Measurements from ENCODE around the gene OR2A2. TPM values are rescaled to one million over a fixed set of nuclear protein-coding genes. Genes with fewer than 3 reads are reported as not detected.
A peak's percentile ranks its signal among the peaks of the same experiment; 100 is the strongest.
"Not testable (repeated sequence)": the region's sequence is repeated elsewhere in the genome, so short reads cannot be mapped to it uniquely, and the experiment has no call there.

OR2A2 gene
- total RNA-seq, result not detected
- long read RNA-seq, result 0 reads

DNA sequence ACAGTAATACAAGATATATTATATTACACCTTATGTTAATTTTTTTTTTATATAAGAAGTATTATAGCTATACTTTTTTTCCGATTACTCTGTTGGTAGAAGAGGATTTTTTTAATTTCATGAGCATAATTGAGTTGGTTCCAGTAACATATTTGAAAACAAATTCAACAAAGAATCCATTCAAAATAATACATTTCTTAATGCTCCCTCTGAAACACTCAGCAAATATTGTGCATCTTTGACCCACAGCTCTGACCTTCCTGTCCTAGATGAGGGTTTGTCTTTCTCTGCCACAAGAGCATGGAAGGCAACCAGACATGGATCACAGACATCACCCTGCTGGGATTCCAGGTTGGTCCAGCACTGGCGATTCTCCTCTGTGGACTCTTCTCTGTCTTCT lies at the start of gene OR2A2:
Gene OR2A2, plus strand, starts transcription at position 301 of the 400 bp plus-strand sequence. Its CDS starts 0 bp downstream, at position 301.
- DNase-seq (no peak), ATAC-seq (no peak)
- intact Hi-C loops (cut with micrococcal nuclease), result no loop called here

- intact Hi-C loops (cut with micrococcal nuclease), result no loop called here
- no peak for DNase-seq
- ATAC-seq, result no peak
Observed at GRCh38 chr7:144063710-144064109, 45.7 kb upstream of the OR2A2 start.

GRCh38 chr7:144069511-144069910 lies 39.9 kb upstream of the OR2A2 start, which contains the start of gene OR2A25:
Gene OR2A25, plus strand, starts transcription at chr7:144069811. Its CDS starts 4,409 bp downstream, at chr7:144074220.
- no peak for ATAC-seq
- DNase-seq, result no peak
- intact Hi-C loops (cut with micrococcal nuclease), result no loop called here

DNA sequence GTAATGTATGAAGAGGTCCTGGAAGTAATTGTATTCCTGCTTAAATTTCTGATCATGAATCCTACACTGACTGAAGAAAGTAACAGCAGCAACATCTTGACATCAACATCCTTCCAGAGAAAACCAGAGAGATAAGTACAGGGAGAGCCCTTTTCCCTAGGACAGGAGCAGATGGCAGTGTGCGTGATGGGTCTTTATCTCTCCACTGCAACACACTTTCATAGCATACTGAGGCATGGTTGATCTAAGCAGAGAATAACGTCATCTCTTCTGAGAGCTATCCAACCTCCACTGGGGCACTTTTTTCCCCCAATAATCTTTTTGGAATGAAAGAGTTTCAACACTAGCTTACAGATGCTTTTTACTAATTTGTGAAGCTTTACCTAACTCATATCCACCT lies 39.4 kb upstream of the OR2A2 start:
- ATAC-seq, result no peak
- no peak for DNase-seq
- intact Hi-C loops (cut with micrococcal nuclease), result no loop called here

GRCh38 chr7:144074374-144074773 lies 35.0 kb upstream of the OR2A2 start:
- ATAC-seq, result no peak
- DNase-seq, result no peak
- intact Hi-C loops (cut with micrococcal nuclease), result no loop called here

DNA sequence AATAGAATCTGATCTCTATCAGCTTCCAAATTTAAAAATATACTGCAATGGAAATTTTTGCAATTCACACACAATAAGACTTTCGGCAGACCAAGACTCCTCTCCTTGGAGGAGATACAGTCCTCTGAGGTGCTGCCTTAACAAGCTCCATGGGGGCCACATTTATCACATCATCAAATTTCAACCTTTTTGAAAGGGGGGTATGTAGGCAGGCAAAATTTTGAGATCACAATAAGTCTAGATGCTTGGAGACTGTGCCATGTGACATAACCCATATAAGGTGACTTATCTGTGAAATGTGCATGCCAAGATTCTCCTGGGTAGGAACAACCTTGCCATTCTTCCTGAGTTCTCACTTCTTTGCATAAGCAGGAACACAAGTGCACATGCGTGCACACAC lies 23.4 kb upstream of the OR2A2 start, which contains the start of gene OR2A12:
Gene OR2A12, plus strand, starts transcription at position 301 of the 400 bp plus-strand sequence. CDS start 8,830 bp downstream, outside the sequence.
- ATAC-seq (no peak), DNase-seq (no peak)
- intact Hi-C loops (cut with micrococcal nuclease), result no loop called here

DNA sequence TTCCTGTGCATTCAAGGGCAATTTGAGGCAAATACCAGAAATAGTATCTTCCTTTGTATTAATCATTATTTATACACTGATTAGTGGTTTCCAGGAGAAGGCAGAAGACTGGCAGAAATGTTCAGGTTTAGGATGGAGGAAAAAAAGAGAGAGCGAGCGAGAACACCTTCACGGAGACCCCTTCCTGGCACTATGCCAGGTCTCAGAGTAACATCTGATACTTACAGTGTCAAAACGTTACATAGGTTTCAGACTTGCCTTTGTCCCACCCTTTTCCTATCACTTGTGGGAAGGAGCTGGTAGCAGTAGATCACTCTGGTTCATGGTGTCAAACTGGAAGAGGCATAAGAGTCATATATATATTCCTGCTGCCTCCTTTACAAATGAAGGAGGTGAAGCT lies 22.7 kb upstream of the OR2A2 start:
- DNase-seq (no peak), ATAC-seq (no peak)
- intact Hi-C loops (cut with micrococcal nuclease), result no loop called here

DNA sequence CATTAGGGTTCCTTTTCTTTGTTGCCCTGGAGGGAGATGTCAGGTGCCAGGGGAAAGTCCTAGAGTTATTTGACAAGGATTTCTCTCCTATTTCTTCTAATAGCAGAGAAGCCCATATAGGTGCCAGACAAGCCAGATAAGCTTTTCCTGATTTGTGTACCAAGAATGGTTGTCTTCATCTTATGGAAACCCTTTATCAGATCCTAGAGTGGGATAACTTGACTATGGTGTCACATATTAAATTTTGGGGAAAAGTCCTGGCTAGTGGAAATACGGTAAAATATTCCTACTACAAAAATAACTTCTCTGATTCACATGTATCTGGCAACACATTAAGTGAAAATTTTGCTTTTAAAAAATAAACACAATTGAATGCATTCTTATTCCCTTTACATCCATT lies 22.2 kb upstream of the OR2A2 start:
- no peak for DNase-seq
- ATAC-seq, result no peak
- intact Hi-C loops (cut with micrococcal nuclease), result no loop called here

DNA sequence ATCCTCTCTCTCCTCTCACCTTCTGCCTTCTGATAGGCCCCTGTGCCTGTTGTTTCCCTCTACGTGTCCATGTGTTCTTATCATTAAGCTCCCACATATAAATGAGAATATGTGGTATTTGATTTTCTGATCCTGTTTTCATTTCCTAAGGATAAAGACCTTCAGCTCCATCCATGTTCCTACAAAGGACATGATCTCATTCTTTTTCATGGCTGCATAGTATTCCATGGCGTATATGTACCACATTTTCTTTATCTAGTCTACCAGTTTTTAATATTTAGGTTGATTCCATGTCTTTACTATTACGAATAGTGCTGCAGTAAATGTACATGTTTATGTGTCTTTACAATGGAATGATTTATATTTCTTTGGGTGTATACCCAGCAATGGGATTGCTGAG lies 18.7 kb upstream of the OR2A2 start:
- intact Hi-C loops (cut with micrococcal nuclease), result no loop called here
- ATAC-seq (no peak), DNase-seq (no peak)

GRCh38 chr7:144098776-144099175 lies 10.6 kb upstream of the OR2A2 start:
- intact Hi-C loops (cut with micrococcal nuclease), result no loop called here
- ATAC-seq (no peak), DNase-seq (no peak)

GRCh38 chr7:144100607-144101006 lies 8.8 kb upstream of the OR2A2 start:
- intact Hi-C loops (cut with micrococcal nuclease), result no loop called here
- DNase-seq (no peak), ATAC-seq (no peak)

DNA sequence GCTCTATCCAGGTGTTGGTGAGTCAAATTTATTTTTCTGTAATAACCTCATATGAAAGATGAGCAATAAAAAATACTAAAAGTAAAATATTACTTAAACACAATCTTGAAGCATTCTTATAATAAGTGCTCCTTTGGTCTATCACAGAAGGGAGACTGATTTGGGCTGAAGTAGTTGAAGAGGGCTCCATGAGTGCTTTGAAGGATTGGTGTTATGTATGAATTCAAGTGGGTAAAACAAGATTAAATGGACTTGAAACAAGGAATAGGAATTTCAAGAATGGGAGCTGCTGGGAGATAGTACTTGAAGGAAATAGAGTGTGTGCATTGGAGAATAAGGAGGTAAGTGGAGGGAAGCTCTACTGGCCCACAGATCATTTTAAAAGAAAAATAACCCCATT lies 7.3 kb upstream of the OR2A2 start:
- intact Hi-C loops (cut with micrococcal nuclease), result no loop called here
- no peak for ATAC-seq
- DNase-seq, result no peak

- ATAC-seq (no peak), DNase-seq (no peak)
- intact Hi-C loops (cut with micrococcal nuclease), result no loop called here
Observed at GRCh38 chr7:144105211-144105610, 4.2 kb upstream of the OR2A2 start.

DNA sequence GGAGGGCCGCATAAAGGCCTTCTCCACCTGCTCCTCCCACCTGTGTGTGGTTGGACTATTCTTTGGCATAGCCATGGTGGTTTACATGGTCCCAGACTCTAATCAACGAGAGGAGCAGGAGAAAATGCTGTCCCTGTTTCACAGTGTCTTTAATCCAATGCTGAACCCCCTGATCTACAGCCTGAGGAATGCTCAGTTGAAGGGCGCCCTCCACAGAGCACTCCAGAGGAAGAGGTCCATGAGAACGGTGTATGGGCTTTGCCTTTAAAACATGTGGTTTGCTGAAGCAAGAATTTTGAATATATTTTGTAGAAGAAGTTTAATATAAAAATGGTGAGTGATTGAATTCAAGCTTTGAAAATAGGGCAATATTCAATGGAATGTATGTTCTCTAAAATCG lies 889 bp downstream of the OR2A2 start:
- intact Hi-C loops (cut with micrococcal nuclease), result no loop called here
- ATAC-seq (no peak), DNase-seq (no peak)

GRCh38 chr7:144113651-144114050 lies 4.3 kb downstream of the OR2A2 start:
- no peak for ATAC-seq
- intact Hi-C loops (cut with micrococcal nuclease), result no loop called here
- no peak for DNase-seq

- DNase-seq (no peak), ATAC-seq (no peak)
- intact Hi-C loops (cut with micrococcal nuclease), result no loop called here
Observed at GRCh38 chr7:144118341-144118740, 9.0 kb downstream of the OR2A2 start.

DNA sequence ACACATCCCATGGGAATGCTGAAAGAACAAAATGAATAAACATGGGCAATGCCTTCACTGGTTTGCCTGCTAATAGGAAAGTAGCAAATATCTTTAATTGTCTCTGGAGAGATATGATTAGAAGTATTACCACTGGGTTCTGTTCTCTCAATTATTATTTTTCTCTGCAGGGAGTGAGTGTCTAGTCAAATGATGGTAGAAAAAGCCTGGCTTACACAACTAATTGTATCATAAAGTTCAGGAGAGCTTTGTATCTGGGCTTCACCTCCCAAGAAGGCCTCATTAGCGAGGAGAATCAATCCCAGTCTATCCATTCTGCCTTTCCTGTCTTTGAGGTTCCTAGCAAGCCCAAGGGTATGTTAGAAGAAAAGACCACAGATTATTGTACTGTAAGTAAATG lies 13.5 kb downstream of the OR2A2 start, which contains the start of gene OR2A14:
Gene OR2A14, plus strand, starts transcription at position 301 of the 400 bp plus-strand sequence. CDS start 5,937 bp downstream, outside the sequence.
- DNase-seq (no peak), ATAC-seq (no peak)
- intact Hi-C loops (cut with micrococcal nuclease), result no loop called here

GRCh38 chr7:144127714-144128334 lies 18.4 kb downstream of the OR2A2 start:
- DNase-seq (peak; percentile 90), ATAC-seq (peak; percentile 78)
- intact Hi-C loops (cut with micrococcal nuclease), result no loop called here

DNA sequence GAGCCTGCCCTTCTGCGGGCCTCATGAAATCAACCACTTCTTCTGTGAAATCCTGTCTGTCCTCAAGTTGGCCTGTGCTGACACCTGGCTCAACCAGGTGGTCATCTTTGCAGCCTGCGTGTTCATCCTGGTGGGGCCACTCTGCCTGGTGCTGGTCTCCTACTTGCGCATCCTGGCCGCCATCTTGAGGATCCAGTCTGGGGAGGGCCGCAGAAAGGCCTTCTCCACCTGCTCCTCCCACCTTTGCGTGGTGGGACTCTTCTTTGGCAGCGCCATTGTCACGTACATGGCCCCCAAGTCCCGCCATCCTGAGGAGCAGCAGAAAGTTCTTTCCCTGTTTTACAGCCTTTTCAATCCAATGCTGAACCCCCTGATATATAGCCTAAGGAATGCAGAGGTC lies 20.2 kb downstream of the OR2A2 start:
- ATAC-seq; DNase-seq; intact Hi-C loops (cut with micrococcal nuclease): not testable (repeated sequence)

DNA sequence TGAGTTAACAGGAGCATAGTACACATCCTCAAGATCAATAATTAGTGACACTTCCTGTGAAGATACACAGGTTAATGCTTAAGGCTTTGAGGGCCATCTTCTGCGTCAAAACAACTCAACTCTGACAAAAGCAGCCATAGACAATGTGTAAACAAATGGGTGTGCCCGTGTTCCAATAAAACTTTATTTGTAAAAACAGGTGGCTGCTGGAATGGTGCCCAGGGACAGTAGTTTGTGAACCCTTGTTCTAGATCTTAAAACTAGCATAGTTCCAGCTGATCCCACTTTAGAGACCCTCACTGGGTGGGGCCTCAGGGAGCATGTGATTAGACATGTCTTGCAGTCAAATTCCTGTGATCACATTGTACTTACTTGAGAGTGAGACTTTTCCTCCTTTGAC lies 21.3 kb downstream of the OR2A2 start:
- no peak for DNase-seq
- intact Hi-C loops (cut with micrococcal nuclease), result no loop called here
- ATAC-seq, result no peak

DNA sequence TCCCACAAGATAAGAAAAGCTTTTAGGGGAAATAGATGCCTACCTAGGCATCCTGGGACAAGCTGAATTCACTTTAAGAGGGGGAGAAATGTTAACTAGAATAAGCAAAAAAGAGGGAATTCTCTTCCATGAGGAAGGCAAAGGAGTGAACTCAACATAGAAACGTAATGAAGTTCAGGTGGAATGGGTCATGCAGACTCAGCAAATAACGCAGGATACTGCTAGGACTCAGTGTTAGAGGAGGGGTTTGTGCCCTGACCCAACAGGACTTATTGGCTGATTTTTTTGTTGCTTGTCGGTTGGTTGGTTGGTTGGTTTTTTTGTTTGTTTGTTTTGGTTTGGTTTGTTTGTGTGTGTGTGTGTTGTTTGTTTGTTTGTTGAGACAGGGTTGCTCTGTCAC lies 22.9 kb downstream of the OR2A2 start:
- intact Hi-C loops (cut with micrococcal nuclease), result no loop called here
- DNase-seq (no peak), ATAC-seq (no peak)
